Measurements from ENCODE around the gene ASTN2. TPM values are rescaled to one million over a fixed set of nuclear protein-coding genes. Genes with fewer than 3 reads are reported as not detected.

Gene ASTN2
- 1 to 10 TPM; 3.7 to 4.8 (median 4.4) TPM for total RNA-seq
- total RNA-seq (2013) = 5.3 TPM
- total RNA-seq = 0.27 to 8.4 (median 4.2) reads per million in 29 experiments

- Mint-ChIP-seq H3K9me3 (peaks cover 0 to 5% (median 0%) of the 10 kb centered on the region in 3 donors), H3K27ac (no peak within 1 kb of the TSS), H3K4me3 (peak within 1 kb of the TSS in 1 of 3 donors; percentile 46), H3K27me3 (peaks cover 31 to 32% of the 10 kb centered on the region in 2 donors), H3K36me3 (no peaks in the 10 kb centered on the region), H3K4me1 (peaks cover 0 to 3% (median 2%) of the 10 kb centered on the region in 3 donors)
- no peak within 1 kb of the TSS for H3K4me3 ChIP-seq (ENCODE audit: control insufficient read depth in 1 of 2, extremely low read depth in 1 of 2, low read length in 1 of 2)
- H3K27me3 ChIP-seq (replicated peaks in 1 of 2; ENCODE audit: control insufficient read depth in 2 of 2, extremely low read depth in 1 of 2, insufficient read depth in 2 of 2, low read length in 1 of 2) = peaks cover 6 to 40% of the 10 kb centered on the region in 2 experiments
- POLR2A ChIA-PET = no interaction called here
- no peaks in the 10 kb centered on the region for H3K9me3 ChIP-seq
- H3K27ac ChIP-seq (ENCODE audit: low read length) = no peak within 1 kb of the TSS
- 2% methylated on average over 48 of the region's 48 CpGs for WGBS (ENCODE audit: insufficient coverage)
- no peak for DNase-seq
- H3K4me1 ChIP-seq (ENCODE audit: control insufficient read depth in 1 of 2, extremely low read depth in 1 of 2, insufficient read depth in 2 of 2, low read length in 2 of 2) = no peaks in the 10 kb centered on the region
- ATAC-seq (replicated peaks in 1 of 4) = no peak
- H3K36me3 ChIP-seq (ENCODE audit: control insufficient read depth in 2 of 2, extremely low read depth in 1 of 2, insufficient read depth in 1 of 2, low read length in 1 of 2) = no peaks in the 10 kb centered on the region
- CTCF ChIA-PET = no interaction called here
Measured at GRCh38 chr9:117414906-117415331, at the start of gene ASTN2. Gene ASTN2 (minus strand): TSS chr9:117415057. CDS start chr9:117414938, 119 bp downstream.

GRCh38 chr9:117462861-117463260 lies 48.0 kb upstream of the ASTN2 start:
- DNase-seq (no peak), ATAC-seq (replicated peaks in 1 of 4) (no peak)
- Mint-ChIP-seq H3K9me3 (peaks cover 0 to 10% (median 0%) of the 10 kb centered on the region in 3 donors), H3K36me3 (no peaks in the 10 kb centered on the region), H3K27ac (no peak overlapping the region), H3K4me3 (no peak overlapping the region), H3K4me1 (no peaks in the 10 kb centered on the region), H3K27me3 (peaks cover 0 to 4% of the 10 kb centered on the region in 2 donors)
- Histone ChIP-seq H3K4me1 (ENCODE audit: control insufficient read depth in 1 of 2, extremely low read depth in 1 of 2, insufficient read depth in 2 of 2, low read length in 2 of 2) (no peaks in the 10 kb centered on the region), H3K4me3 (ENCODE audit: control insufficient read depth in 1 of 2, extremely low read depth in 1 of 2, low read length in 1 of 2) (no peak overlapping the region), H3K36me3 (ENCODE audit: control insufficient read depth in 2 of 2, extremely low read depth in 1 of 2, insufficient read depth in 1 of 2, low read length in 1 of 2) (no peaks in the 10 kb centered on the region), H3K27me3 (replicated peaks in 1 of 2; ENCODE audit: control insufficient read depth in 2 of 2, extremely low read depth in 1 of 2, insufficient read depth in 2 of 2, low read length in 1 of 2) (no peaks in the 10 kb centered on the region), H3K9me3 (no peaks in the 10 kb centered on the region), H3K27ac (ENCODE audit: low read length) (no peak overlapping the region)
- CTCF ChIA-PET = no interaction called here
- WGBS (ENCODE audit: insufficient coverage) = no CpG with 5 or more reads among the region's 4 CpGs
- POLR2A ChIA-PET = no interaction called here

GRCh38 chr9:117461386-117461785 lies 46.5 kb upstream of the ASTN2 start:
- ATAC-seq (replicated peaks in 1 of 4) (no peak), DNase-seq (no peak)
- Histone ChIP-seq H3K27me3 (replicated peaks in 1 of 2; ENCODE audit: control insufficient read depth in 2 of 2, extremely low read depth in 1 of 2, insufficient read depth in 2 of 2, low read length in 1 of 2) (no peaks in the 10 kb centered on the region), H3K4me3 (ENCODE audit: control insufficient read depth in 1 of 2, extremely low read depth in 1 of 2, low read length in 1 of 2) (no peak overlapping the region), H3K9me3 (no peaks in the 10 kb centered on the region), H3K27ac (ENCODE audit: low read length) (no peak overlapping the region), H3K36me3 (ENCODE audit: control insufficient read depth in 2 of 2, extremely low read depth in 1 of 2, insufficient read depth in 1 of 2, low read length in 1 of 2) (no peaks in the 10 kb centered on the region), H3K4me1 (ENCODE audit: control insufficient read depth in 1 of 2, extremely low read depth in 1 of 2, insufficient read depth in 2 of 2, low read length in 2 of 2) (no peaks in the 10 kb centered on the region)
- peaks cover 0 to 4% of the 10 kb centered on the region in 2 donors for H3K27me3 Mint-ChIP-seq
- CTCF ChIA-PET = no interaction called here
- 100% methylated on average over 1 of the region's 3 CpGs for WGBS (ENCODE audit: insufficient coverage)
- POLR2A ChIA-PET = interaction anchor here in 1 of 2 donors (1.0 kb wide), 1 partner anchor 21 kb away, joined by 3 read pairs; no protein-coding TSS in a partner anchor
- H3K27ac Mint-ChIP-seq = no peak overlapping the region
- H3K4me3 Mint-ChIP-seq = no peak overlapping the region
- H3K9me3 Mint-ChIP-seq = peaks cover 0 to 11% (median 0%) of the 10 kb centered on the region in 3 donors
- no peaks in the 10 kb centered on the region for H3K4me1 Mint-ChIP-seq
- H3K36me3 Mint-ChIP-seq = no peaks in the 10 kb centered on the region

GRCh38 chr9:117460743-117461142 lies 45.9 kb upstream of the ASTN2 start:
- H3K27ac Mint-ChIP-seq = no peak overlapping the region
- no peaks in the 10 kb centered on the region for H3K4me1 ChIP-seq (ENCODE audit: control insufficient read depth in 1 of 2, extremely low read depth in 1 of 2, insufficient read depth in 2 of 2, low read length in 2 of 2)
- H3K4me1 Mint-ChIP-seq = no peaks in the 10 kb centered on the region
- no peak overlapping the region for H3K4me3 Mint-ChIP-seq
- H3K27me3 Mint-ChIP-seq = peaks cover 0 to 4% of the 10 kb centered on the region in 2 donors
- no peaks in the 10 kb centered on the region for H3K9me3 ChIP-seq
- ChIA-PET POLR2A (interaction anchor here in 1 of 2 donors (1.0 kb wide), 1 partner anchor 22 kb away, joined by 3 read pairs; no protein-coding TSS in a partner anchor), CTCF (no interaction called here)
- no peaks in the 10 kb centered on the region for H3K36me3 ChIP-seq (ENCODE audit: control insufficient read depth in 2 of 2, extremely low read depth in 1 of 2, insufficient read depth in 1 of 2, low read length in 1 of 2)
- no peak for DNase-seq
- H3K36me3 Mint-ChIP-seq = no peaks in the 10 kb centered on the region
- no peak overlapping the region for H3K27ac ChIP-seq (ENCODE audit: low read length)
- ATAC-seq (replicated peaks in 1 of 4) = no peak
- no peaks in the 10 kb centered on the region for H3K27me3 ChIP-seq (replicated peaks in 1 of 2; ENCODE audit: control insufficient read depth in 2 of 2, extremely low read depth in 1 of 2, insufficient read depth in 2 of 2, low read length in 1 of 2)
- no peak overlapping the region for H3K4me3 ChIP-seq (ENCODE audit: control insufficient read depth in 1 of 2, extremely low read depth in 1 of 2, low read length in 1 of 2)
- no CpG with 5 or more reads among the region's 3 CpGs for WGBS (ENCODE audit: insufficient coverage)
- peaks cover 0 to 11% (median 0%) of the 10 kb centered on the region in 3 donors for H3K9me3 Mint-ChIP-seq

- Histone ChIP-seq H3K4me3 (ENCODE audit: control insufficient read depth in 1 of 2, extremely low read depth in 1 of 2, low read length in 1 of 2) (no peak overlapping the region), H3K27me3 (replicated peaks in 1 of 2; ENCODE audit: control insufficient read depth in 2 of 2, extremely low read depth in 1 of 2, insufficient read depth in 2 of 2, low read length in 1 of 2) (no peaks in the 10 kb centered on the region), H3K36me3 (ENCODE audit: control insufficient read depth in 2 of 2, extremely low read depth in 1 of 2, insufficient read depth in 1 of 2, low read length in 1 of 2) (no peaks in the 10 kb centered on the region), H3K4me1 (ENCODE audit: control insufficient read depth in 1 of 2, extremely low read depth in 1 of 2, insufficient read depth in 2 of 2, low read length in 2 of 2) (no peaks in the 10 kb centered on the region), H3K27ac (ENCODE audit: low read length) (no peak overlapping the region), H3K9me3 (no peaks in the 10 kb centered on the region)
- Mint-ChIP-seq H3K9me3 (peaks cover 0 to 11% (median 0%) of the 10 kb centered on the region in 3 donors), H3K27ac (no peak overlapping the region), H3K4me1 (no peaks in the 10 kb centered on the region), H3K36me3 (no peaks in the 10 kb centered on the region), H3K4me3 (no peak overlapping the region), H3K27me3 (peaks cover 0 to 4% of the 10 kb centered on the region in 2 donors)
- ATAC-seq (replicated peaks in 1 of 4) = no peak
- ChIA-PET CTCF (no interaction called here), POLR2A (no interaction called here)
- no peak for DNase-seq
Measured at GRCh38 chr9:117459913-117460312, 45.1 kb upstream of the ASTN2 start.

- peaks cover 0 to 7% (median 3%) of the 10 kb centered on the region in 3 donors for H3K9me3 Mint-ChIP-seq
- no CpG with 5 or more reads among the region's 3 CpGs for WGBS (ENCODE audit: insufficient coverage)
Measured at GRCh38 chr9:117458066-117458465, 43.2 kb upstream of the ASTN2 start.

GRCh38 chr9:117454711-117455110 lies 39.9 kb upstream of the ASTN2 start:
- no peaks in the 10 kb centered on the region for H3K4me1 Mint-ChIP-seq
- H3K4me3 Mint-ChIP-seq = no peak overlapping the region
- no peak overlapping the region for H3K27ac Mint-ChIP-seq
- no peaks in the 10 kb centered on the region for H3K27me3 Mint-ChIP-seq
- ATAC-seq (replicated peaks in 1 of 4) (no peak), DNase-seq (no peak)
- no peaks in the 10 kb centered on the region for H3K36me3 Mint-ChIP-seq
- no peak overlapping the region for H3K27ac ChIP-seq (ENCODE audit: low read length)
- H3K9me3 ChIP-seq = no peaks in the 10 kb centered on the region
- ChIA-PET CTCF (no interaction called here), POLR2A (no interaction called here)
- peaks cover 0 to 5% (median 3%) of the 10 kb centered on the region in 3 donors for H3K9me3 Mint-ChIP-seq
- H3K4me3 ChIP-seq (ENCODE audit: control insufficient read depth in 1 of 2, extremely low read depth in 1 of 2, low read length in 1 of 2) = no peak overlapping the region
- no peaks in the 10 kb centered on the region for H3K27me3 ChIP-seq (replicated peaks in 1 of 2; ENCODE audit: control insufficient read depth in 2 of 2, extremely low read depth in 1 of 2, insufficient read depth in 2 of 2, low read length in 1 of 2)
- no peaks in the 10 kb centered on the region for H3K36me3 ChIP-seq (ENCODE audit: control insufficient read depth in 2 of 2, extremely low read depth in 1 of 2, insufficient read depth in 1 of 2, low read length in 1 of 2)
- H3K4me1 ChIP-seq (ENCODE audit: control insufficient read depth in 1 of 2, extremely low read depth in 1 of 2, insufficient read depth in 2 of 2, low read length in 2 of 2) = no peaks in the 10 kb centered on the region

More at GRCh38 chr9:117458066-117458465, 43.2 kb upstream of the ASTN2 start:
- no peak overlapping the region for H3K27ac Mint-ChIP-seq
- no peak overlapping the region for H3K4me3 Mint-ChIP-seq
- H3K27me3 Mint-ChIP-seq = no peaks in the 10 kb centered on the region
- H3K27me3 ChIP-seq (replicated peaks in 1 of 2; ENCODE audit: control insufficient read depth in 2 of 2, extremely low read depth in 1 of 2, insufficient read depth in 2 of 2, low read length in 1 of 2) = no peaks in the 10 kb centered on the region
- CTCF ChIA-PET = no interaction called here
- DNase-seq (no peak), ATAC-seq (replicated peaks in 1 of 4) (no peak)
- no peaks in the 10 kb centered on the region for H3K36me3 ChIP-seq (ENCODE audit: control insufficient read depth in 2 of 2, extremely low read depth in 1 of 2, insufficient read depth in 1 of 2, low read length in 1 of 2)
- no peak overlapping the region for H3K4me3 ChIP-seq (ENCODE audit: control insufficient read depth in 1 of 2, extremely low read depth in 1 of 2, low read length in 1 of 2)
- H3K4me1 ChIP-seq (ENCODE audit: control insufficient read depth in 1 of 2, extremely low read depth in 1 of 2, insufficient read depth in 2 of 2, low read length in 2 of 2) = no peaks in the 10 kb centered on the region
- H3K27ac ChIP-seq (ENCODE audit: low read length) = no peak overlapping the region
- H3K36me3 Mint-ChIP-seq = no peaks in the 10 kb centered on the region
- H3K4me1 Mint-ChIP-seq = no peaks in the 10 kb centered on the region
- H3K9me3 ChIP-seq = no peaks in the 10 kb centered on the region
- POLR2A ChIA-PET = no interaction called here
